CMK (cell line): ENCODE results near the gene IPO9.
"Not testable (repeated sequence)": the region's sequence is repeated elsewhere in the genome, so short reads cannot be mapped to it uniquely, and the experiment has no call there.

Source experiments
- DNase-seq: peaks from one replicate; pipeline ENCODE4 v3.0.0-alpha.2; 2010; ENCODE audit warnings: low read depth

IPO9 gene

DNA sequence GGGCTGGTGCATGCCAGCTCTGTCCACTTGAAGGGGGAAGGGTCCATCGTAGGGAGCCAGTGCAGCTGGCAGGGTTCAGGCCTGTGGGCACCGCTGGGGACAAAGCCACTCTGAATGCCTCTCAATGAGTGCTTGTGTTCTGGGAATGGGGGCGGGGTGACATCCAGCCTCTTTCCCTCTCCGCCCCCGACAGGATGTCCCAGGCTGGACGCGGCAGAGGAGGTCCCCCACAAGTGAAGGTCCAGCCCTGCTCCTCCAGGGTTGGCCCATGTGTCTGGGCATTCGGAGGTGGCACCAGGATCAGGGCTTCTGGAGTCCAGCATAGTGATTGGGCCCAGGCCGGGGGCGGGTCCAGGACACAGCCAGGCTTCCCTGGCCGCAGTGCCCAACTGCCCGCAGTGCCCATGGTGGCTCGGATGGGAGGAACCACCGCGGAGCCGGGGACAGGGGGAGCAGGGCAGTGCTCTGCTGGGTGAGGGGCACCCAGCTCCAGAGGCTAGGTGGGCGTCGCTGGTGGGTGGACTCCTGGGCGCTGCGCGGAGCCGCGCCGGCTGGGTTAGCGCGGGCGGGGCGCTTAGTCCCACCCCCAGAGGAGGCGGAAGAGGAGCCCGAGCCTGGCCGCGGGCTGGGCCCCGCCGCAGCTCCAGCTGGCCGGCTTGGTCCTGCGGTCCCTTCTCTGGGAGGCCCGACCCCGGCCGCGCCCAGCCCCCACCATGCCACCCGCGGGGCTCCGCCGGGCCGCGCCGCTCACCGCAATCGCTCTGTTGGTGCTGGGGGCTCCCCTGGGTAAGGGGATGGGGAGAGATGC, 59.5 kb downstream of the IPO9 start, which contains the start of gene SHISA4:
Gene SHISA4 (plus strand): TSS at position 617 of the 808 bp plus-strand sequence. CDS start 97 bp downstream, at position 714.
- DNase-seq = no peak

DNA sequence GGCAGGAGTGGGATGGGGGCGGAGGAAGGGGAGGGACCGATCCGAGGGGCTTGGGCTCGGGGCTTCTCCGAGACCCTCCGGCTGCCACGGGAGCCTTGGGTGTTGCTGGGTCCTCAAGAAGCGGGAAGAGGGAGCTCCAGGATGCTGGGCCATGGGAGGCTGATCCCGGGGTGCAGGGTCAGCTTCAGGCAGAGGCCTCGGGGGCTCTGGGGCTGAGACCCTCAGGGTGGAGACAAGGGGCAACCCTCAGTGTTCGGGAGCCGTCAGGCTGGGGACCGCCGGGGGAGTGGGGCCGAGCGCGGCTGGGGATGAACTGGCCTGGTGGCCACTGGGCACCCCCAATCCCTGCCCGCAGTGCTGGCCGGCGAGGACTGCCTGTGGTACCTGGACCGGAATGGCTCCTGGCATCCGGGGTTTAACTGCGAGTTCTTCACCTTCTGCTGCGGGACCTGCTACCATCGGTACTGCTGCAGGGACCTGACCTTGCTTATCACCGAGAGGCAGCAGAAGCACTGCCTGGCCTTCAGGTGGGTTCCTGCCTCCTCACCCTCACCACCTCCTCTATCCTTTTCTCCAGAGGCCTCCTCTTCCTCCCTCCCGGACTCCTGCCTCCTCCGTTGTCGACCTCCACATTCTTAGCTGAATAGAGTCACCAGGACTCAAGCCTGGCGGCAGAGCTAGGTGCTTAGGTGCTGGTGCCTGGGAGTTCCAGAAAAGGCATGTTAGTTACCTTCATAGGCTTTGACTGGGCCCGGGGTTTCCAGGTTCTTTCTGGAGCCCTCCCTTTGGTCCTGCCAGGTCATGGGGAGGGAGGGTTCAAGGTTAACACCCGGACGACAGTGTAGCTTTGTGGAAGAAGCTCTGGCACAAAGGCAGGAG, 60.4 kb downstream of the IPO9 start:
- DNase-seq = no peak

DNA sequence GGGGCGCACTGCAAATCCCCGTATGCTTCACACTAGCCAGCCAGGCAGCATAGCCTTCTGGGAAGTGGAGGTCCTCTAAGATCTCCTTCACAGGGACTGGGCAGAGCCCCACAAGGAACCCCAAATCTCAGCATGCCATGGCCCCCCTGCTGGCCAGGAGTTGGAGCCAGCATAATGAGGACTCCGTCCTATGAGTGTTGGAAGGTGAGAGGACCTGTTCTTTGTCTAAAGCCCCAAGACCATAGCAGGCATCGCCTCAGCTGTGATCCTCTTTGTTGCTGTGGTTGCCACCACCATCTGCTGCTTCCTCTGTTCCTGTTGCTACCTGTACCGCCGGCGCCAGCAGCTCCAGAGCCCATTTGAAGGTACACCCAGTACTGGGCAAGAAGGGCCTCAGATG, 61.3 kb downstream of the IPO9 start:
- no peak for DNase-seq

GRCh38 chr1:201890806-201891450, 62.0 kb downstream of the IPO9 start:
- DNase-seq = no peak

- DNase-seq = no peak
Measured at GRCh38 chr1:201891451-201892045, 62.6 kb downstream of the IPO9 start.

GRCh38 chr1:201892211-201892610, 63.3 kb downstream of the IPO9 start:
- no peak for DNase-seq

DNA sequence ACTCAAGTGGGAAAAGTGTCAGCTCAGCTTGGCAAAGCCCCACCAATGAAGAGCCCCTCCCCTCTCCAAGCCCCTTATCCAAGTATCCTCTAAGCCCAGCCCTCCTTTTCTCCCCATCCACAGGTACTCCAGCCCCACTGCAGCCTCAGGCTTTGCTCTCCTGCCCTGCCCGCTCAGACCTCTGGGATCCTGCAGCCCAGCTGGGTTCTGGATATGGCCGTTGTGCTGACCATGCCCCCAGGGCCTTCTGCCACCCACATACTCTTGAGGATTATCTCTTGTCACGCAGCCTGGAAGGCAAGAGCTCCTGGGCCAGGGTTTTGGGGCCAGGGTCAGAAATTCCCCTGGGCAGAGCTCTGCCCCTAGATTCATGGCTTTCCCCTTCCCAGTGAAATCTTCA, 64.5 kb downstream of the IPO9 start:
- no peak for DNase-seq

DNA sequence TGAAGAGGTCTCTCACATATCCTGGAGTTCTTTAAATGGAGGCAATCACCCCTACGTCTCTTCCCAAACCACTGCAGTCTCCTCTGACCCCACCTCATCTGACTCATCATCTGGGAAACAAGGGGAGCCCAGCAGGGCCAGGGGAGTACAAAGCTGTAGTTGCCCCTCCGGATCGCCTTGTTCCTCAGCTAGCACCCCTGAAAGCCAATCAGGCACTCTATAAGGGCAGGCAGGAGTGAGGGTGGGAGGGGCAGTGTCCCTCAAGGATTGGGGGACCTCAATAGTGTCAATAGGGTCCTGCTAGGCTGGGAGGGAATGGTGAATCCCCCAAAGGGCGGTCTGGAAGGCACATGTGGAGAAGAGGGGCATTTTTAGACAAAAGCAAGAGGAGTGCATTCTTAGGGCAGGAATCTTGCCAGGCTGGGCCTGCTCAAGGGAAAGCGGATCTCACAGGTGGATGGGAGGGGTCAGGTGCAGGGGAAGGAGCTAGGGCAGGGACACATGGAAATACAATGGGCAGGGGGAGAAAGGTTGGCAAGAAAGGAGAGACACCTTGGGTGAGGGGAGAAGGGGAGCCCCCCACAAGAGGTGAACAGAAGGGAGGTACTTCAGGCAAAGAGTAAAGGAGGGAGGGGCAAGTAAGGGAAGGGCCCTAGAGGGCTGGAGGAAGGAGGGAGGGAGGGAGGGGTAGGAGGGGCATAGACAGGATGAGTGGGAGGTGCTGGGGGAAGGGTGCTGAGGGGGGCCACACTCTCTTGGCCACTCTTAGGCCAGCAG, 65.6 kb downstream of the IPO9 start:
- no peak for DNase-seq

- no peak for DNase-seq
Measured at GRCh38 chr1:201895120-201895665, 66.2 kb downstream of the IPO9 start.

DNA sequence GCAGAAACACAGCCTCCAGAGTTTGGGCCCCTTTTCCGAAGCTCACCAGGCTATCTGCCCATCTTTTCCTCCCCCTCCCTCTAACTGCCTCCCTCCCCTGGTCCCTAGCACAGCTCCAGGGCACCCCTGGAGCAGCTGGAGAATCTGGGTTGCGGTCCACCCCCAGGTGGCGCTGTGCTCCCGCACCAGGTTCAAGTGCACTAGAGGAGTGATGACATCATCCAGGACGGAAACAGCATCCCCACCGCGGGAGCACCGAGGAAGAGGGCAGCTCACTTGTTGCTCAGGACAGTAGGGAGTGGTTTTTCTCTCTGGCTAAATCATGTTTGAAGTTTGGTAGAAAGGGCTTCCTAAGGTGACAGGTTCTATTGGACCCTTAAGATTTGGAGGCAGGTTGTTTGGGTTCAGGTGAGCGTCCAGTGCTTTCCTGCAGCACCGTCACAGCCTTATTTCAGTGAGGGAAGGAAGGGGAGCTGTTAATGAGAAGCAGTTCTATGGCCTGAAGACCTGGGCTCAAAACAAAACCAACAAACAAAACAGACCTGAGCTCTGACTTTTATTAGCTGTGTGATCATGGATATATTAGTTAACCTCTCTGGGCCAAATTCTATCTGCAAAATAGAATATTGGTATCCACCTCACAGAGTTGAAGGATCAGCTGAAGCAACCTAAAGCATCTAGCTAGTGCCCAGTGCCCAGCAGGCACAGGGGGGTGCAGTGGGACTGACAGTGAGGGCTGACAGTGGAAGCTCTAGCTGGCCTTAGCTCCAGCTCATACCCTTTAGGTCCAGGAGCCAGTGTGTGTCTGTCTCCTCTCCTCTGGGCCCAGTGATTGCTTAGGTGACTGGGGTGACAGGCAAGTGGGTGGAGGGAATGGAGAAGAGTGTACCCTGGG, 67.2 kb downstream of the IPO9 start:
- DNase-seq = peak; percentile 88

GRCh38 chr1:201896951-201897391, 68.0 kb downstream of the IPO9 start:
- DNase-seq = no peak

DNA sequence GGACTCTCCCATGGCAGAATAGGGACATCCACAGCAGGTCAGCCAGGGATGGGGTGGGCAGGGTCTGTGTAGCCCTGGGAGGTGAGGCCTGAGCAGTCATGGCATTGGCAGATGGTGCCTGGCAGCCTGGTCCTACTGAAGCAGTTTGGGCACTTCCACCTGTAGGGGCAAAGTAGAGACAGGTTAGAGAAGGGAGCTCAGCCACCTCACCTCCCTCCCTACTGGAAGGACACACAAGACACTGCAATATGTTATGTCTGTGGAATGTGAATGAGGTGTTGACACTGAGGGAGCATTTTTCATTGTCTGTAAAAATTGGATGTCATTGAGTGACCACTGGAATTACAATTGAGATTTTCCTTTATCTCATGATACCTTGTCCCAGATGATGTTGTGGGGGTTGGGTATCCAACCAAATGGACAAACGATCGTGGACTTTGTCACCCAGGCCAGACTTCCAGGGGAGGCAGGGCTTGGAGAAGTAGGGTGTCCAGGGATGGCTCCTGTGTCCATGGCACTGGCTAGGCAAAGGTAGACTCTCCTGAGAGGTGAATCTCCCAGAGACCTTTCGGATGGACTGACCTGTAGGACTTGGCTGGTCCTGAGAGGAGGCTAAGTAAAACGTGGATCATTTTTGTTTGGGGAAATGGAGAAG, 69.4 kb downstream of the IPO9 start:
- no peak for DNase-seq

- no peak for DNase-seq
Measured at GRCh38 chr1:201898992-201899391, 70.0 kb downstream of the IPO9 start.

GRCh38 chr1:201899683-201900429, 70.9 kb downstream of the IPO9 start:
- DNase-seq = no peak

DNA sequence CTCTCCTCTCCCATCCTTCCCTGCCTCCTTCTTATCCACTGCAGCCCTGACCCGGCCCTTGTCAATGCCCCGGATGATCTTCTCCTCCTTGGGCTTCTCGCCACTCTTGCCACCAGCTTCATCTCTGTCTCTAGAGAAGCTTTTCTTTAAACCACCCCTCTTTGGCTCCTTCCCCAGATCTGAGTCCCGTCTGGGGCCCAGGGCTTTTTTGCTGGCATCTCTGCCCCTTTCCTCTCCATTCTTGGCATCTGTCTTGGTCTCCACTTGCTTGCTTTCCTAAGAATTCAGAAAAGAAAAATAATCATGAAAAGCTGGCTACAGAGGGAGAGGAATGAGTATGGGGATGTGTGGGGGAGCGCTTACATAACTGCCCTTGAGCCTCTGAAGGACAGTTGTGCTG, 71.5 kb downstream of the IPO9 start:
- DNase-seq = no peak

GRCh38 chr1:201901036-201901435, 72.1 kb downstream of the IPO9 start:
- not testable (repeated sequence) for DNase-seq

GRCh38 chr1:201902198-201902597, 73.2 kb downstream of the IPO9 start:
- no peak for DNase-seq

GRCh38 chr1:201903135-201903534, 74.2 kb downstream of the IPO9 start:
- no peak for DNase-seq

GRCh38 chr1:201904579-201904978, 75.6 kb downstream of the IPO9 start:
- no peak for DNase-seq
